Sciatic nerve (tissue), 2 donors: ENCODE results near the gene C3orf20. TPM values are rescaled to one million over a fixed set of nuclear protein-coding genes. Genes with fewer than 3 reads are reported as not detected.
"Not testable (repeated sequence)": the region's sequence is repeated elsewhere in the genome, so short reads cannot be mapped to it uniquely, and the experiment has no call there.

Experiments used
- ATAC-seq: fragments of 200-7000 bp; cut with Tn5 transposase; one replicate; pipeline ENCODE4 v1.9.1; 2020; ENCODE audit warnings: mild to moderate bottlenecking, moderate library complexity
- DNase-seq: peaks from one replicate; pipeline ENCODE4 v3.0.0-alpha.2; 2020; ENCODE audit warnings: low spot score
- intact Hi-C: fragments of 100-400 bp; cut with DNase I; formaldehyde crosslinking; loops from one replicate; pipeline ENCODE4 v1.14.2; 2022
- total RNA-seq: library from RNA; stranded (reverse); fragmentation: NEBNext Ultra II Directional; extraction: Animal tissue kit (Norgen Biotek cat#: 25700); gene quantifications from one replicate; pipeline ENCODE4 v1.2.1, GENCODE V29; 2021
- donor health status: DM: no; HTN: no; CAD: no.
- donor health status: DM: no; HTN: no; CAD: no.

The C3orf20 gene
- total RNA-seq, 1 donor from 2014 or later = 0.18 TPM

DNA sequence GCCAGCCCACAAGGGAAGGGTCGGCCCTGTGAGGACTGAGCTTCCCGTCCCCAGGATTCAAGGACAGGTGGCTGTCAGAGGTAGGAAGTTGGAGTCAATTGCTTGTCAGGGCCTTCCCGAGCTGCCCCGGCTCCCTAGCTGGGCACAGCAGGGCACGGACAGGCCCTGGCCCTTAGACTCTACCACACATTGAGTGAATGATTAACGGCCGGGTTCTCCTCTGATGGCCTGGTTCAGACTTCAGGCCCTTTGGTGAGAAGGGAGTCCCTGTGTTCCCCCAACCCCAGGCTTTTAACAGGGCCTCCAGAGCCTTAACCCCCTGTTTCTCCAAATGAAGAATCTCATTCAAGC lies 127.4 kb downstream of the C3orf20 start:
- no peak for DNase-seq
- intact Hi-C loops = no loop called here
- no peak for ATAC-seq

DNA sequence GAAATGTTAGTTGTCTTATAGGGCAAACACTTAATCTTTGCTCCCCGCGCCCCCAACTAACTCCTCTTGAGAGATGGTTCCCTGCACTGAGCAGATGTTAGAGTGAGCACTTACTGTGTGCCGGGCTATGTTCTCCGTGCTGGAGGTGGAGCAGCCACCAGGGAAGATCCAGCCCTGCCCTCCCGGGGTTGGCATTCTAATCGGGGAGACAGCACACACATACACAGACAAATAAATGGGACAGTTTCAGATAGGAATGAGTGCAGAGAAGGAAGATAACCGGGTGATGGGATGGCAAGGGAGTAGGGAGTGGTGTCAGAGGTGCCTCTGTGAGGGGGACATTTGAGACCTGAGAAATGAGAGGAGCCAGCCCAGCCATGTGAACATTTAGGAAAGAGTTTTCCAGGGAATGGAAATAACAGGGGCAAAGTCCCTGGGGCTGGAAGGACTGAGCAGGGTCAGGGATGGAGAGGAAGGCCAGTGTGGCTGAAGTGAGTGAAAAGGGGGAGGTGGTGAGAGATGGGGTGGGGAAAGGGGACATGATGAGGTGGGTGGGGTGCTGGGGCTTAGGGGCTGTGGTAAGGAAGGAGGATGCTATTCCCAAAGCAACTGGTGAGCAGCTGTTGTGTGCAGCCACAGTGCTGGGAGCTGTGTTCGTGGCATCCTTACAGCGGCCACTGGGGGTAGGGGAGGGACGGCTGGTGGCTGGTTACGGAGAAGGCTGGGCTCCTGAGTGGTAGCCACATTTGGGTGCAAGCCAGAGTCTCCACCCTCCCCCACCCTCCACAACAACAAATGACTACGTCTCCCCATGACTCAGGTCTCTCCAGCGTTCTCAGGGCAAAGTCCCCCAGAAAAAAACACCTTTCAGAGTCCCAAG lies 128.4 kb downstream of the C3orf20 start:
- DNase-seq (peak; percentile 42), ATAC-seq (peak; percentile 62)
- intact Hi-C loops = no loop called here

DNA sequence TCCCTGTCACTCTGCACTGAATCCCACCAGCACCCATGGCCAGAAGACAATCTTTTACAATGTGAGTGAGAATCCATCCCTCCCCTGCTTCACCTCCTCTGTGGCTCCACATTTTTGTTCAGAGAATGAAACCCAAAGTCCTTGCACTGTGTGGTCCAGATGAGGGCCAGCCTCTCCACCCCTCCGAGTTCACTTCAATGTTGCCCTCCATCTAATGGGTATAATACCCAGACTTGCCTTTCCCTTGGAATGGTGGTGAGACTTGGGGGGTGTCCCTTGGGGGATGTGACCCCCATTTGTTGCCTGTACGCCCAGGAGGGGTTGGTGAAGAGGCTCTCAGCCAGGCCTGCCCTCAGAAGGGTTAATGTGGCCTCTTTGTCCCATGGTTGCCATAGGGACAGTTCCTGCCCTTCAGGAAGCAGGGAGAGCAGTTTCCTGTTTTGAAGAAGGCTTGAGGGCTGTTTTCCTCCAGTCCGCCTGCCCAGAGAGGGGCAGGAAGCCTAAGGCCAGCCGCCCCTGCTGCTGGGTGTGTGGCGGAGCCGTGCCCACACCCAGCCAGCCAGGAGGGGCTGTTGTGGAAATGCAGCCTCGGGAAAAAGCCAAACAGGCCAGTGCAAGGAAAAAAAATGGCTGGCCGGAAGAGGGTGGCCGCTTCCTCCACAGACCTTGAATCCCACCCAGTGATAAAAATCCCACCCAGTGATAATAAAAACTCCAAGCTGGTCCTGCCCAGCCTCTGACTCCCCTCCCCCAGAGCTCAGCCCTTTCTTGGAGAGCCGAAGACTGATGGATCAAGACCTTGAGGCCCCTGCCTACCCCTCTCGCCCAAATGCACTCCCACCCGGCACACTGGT lies 129.3 kb downstream of the C3orf20 start:
- ATAC-seq (peak; percentile 46), DNase-seq (no peak)
- intact Hi-C loops = no loop called here

DNA sequence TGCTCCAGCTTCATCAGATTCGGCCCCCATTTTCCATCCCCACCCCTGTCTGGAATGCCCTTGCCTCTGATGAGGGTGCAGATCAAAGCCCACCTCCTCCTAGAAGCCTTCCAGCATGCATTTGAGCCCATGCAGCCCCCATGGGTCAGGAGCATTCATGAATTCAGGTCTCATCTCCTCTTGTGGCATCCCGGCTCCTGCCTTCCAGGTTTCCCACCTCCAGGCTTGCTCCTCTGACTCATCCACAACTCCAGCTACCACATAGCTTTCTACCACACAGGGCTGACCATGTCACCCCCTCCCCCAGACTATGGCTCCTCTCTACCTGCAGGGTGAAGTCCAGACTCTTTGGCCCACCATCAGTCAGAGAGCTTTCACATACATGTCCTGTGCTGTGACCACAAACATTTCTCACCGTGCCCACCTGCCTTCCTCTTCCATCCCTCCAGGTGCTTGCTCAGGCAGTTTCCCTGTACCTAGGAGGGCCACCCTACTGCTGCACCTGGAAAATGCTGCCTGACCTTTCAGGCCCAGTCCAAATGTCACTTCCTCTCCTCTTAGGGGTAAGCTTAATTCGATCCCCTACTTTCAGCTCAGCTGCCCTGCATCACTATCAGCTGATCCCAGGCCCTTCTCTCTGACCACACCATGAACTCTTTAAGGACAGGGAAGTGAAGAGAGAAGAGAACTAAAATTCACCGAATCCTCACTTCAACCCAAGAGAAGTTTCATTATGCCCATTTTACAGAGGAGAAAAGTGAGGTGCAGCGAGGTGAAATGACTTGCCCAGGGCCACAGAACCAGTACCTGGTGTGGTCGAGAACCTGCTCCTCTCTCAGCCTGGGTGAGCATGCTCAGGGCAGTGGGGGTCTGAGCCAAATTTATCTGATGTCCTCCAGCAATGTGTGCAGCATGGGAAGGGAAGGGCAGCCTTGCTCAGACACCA lies 130.2 kb downstream of the C3orf20 start:
- intact Hi-C loops = no loop called here
- ATAC-seq = no peak
- DNase-seq = no peak

DNA sequence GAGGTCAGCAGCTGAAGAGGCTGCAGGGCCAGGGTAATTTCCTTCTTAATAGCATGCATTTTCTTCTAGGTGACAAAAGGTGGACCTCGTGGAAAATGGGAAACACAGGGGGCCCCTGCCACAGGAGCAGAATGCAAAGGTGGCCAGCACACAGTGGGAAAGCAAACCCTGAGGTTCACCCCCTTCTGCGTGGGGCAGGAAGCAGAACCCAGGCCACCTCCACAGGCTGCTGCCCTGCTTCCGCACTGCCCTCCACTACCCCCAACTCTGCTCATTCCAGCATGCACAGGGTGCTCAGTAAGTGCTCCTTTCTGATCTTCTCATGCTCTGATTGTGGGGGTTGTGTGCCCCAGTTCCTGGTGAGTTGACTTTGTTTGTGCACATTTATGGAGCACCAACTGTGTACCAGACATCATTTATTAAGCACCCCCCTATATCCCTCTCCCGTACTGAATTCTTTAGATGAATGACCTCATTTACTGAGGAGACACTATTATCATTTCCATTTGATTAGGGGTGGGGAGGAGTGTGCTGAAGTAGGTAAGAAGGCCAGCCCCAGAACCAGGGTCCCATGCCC lies 131.1 kb downstream of the C3orf20 start:
- intact Hi-C loops = no loop called here
- no peak for DNase-seq
- no peak for ATAC-seq

DNA sequence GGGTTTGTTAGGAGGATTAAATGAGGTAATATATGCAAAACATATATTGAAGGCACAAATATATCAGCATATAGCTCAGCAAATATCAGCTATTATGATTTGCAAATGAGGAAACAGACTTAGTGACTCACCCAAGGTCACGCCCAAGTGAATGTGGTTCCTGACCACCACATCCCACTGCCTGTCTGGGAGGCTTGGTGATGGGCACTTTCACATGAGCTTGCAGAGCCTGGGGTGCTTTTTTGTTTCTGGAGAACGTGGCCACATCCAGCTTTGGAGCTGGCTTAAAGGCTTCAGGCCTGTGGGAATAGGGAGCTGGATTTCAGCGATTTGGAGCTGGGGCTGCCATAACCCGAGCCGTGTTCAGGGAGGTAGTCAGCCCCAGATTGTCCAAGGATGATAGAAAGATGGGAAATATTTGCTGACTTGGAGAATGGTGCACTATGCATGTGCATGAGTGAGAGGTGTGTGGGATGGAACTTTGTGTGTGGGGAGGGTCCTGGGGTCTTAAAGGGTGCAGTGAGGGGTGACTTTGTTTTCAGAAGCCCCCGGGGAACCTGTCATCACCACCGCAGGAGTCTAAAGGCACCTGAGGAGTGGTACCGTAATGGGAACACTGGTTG lies 131.8 kb downstream of the C3orf20 start:
- intact Hi-C loops = no loop called here
- DNase-seq (no peak), ATAC-seq (no peak)

- ATAC-seq = no peak
- intact Hi-C loops = no loop called here
- no peak for DNase-seq
Measured at GRCh38 chr3:14808025-14808424, 133.1 kb downstream of the C3orf20 start.

GRCh38 chr3:14808502-14809266 lies 133.7 kb downstream of the C3orf20 start:
- intact Hi-C loops = no loop called here
- ATAC-seq (no peak), DNase-seq (no peak)

GRCh38 chr3:14809611-14810010 lies 134.7 kb downstream of the C3orf20 start:
- DNase-seq, intact Hi-C loops, ATAC-seq: not testable (repeated sequence)

DNA sequence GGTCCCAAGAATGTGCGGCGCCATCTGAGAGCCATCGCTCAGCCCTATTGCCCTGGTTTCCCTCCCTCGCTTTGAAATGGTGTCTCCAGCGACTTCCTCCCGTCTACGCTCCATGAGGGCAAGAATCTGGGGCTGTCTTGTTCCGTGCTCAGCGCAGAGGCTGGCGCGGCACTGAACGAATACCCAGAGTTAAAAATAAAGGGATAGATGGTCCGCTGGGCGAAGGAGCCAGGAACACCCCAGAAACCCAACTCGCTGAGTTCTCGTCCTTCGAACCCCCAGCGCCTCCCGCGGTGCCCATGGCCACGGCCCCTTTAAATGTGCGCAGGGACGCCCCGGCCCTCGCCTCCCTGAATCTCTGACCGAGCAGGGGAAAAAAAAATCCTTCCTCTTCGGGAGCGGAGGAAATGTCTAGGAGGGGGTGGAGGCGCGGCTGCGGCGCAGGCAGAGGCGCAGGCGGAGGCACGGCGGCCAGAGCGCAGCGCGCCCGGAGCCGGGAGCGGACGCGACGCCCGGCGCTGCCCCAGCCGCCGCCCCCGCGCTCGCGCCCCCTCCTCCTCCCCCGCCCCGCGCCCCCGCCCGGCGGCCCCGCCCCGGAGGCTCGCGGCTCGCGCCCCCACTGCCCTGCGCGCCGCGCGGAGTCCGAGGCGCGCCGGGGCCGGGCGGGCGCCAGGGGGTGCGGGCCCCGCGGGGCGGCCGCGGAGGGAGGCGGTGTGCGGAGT lies 135.3 kb downstream of the C3orf20 start:
- intact Hi-C loops = no loop called here
- ATAC-seq (peak; percentile 53), DNase-seq (no peak)

DNA sequence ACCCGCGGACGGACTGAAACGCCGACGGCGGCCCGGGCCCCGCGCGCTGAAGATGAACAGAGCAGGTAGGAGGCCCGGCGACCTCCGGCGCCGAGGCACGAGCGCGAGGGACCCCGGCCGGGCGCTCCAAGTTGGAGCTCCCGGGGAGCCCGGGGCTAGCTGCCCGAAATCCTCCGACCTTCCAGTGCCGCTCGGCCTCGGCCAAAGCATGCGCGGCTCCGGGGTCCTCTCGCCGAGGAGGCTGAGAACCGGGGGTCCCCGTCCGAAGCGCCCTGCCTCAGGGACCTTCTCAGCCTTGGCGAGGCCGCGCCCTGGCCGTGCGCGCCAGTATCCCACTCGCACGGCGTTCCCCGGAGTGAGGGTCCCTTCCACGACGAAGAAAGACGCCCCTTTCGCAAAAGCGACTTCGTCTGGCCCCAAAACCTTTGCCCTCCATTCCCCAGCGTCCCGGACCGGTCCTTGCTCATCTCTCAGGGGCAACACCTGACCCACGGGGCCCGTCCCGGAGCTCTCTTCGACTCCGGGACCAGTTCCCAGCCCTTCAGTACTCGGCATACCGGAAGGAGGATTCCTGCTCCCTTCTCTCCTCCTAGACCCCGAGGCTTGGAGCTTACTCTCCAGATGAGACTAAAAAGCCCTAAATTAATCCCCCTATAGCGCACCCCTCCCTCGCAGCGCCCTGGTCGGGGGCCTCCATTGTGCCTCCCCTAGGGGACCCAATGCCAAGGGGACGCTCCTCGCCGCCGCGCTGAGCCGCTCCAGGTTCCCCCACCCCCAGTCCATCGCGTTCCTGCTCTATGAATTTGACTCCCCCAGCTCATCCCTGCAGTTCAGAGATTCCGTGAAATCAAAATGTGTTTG lies 136.1 kb downstream of the C3orf20 start:
- intact Hi-C loops = no loop called here
- DNase-seq (no peak), ATAC-seq (peak; percentile 62)

DNA sequence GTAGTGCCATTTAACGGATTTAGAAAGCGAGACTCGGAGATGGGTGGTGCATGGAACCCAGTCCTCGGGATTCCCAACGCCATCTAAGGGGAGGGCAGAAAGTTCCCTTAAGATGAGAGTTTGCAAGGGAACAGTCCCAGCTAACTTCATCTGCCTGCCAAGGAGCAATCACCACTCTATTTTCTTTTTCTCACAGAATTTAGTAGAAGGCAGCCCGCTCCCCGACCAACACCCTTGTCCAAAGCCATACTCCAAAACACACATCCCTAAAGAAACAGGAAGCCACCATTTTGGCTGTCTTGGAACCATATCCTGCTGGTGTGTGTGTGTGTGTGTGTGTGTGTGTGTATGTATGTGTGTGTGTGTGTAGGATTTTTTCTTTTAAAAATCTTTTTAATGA lies 136.7 kb downstream of the C3orf20 start:
- intact Hi-C loops = no loop called here
- DNase-seq (no peak), ATAC-seq (peak; percentile 55)

- ATAC-seq (peak; percentile 3), DNase-seq (no peak)
- intact Hi-C loops = no loop called here
Measured at GRCh38 chr3:14812196-14812790, 137.4 kb downstream of the C3orf20 start.

- intact Hi-C loops = no loop called here
- ATAC-seq = peak; percentile 25
- no peak for DNase-seq
Measured at GRCh38 chr3:14814411-14814871, 139.5 kb downstream of the C3orf20 start.

DNA sequence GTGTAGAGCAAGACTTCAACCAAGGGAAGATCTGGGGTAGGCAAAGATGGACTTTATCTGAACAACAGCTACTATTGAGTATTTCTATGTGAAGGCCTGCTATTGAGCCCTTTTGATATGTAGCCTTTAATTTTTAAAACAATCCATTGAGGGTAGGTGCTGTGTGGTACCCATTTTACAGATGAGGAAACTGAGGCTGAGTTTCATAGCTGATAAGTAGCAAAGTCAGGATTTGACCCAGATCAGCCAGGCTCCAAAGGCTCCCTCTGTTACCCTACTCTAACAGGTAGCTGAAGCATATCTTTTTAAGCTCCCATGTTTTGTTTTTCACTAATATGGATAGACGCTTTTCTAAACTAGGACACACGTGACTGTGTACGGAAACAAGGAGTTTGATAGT lies 141.4 kb downstream of the C3orf20 start:
- ATAC-seq (no peak), DNase-seq (no peak)
- intact Hi-C loops = no loop called here
